ENCODE measurements around the gene AGAP1.
"Not testable (repeated sequence)": the region's sequence is repeated elsewhere in the genome, so short reads cannot be mapped to it uniquely, and the experiment has no call there.

GRCh38 chr2:236141616-236142015, 647.8 kb downstream of the AGAP1 start:
- not testable (repeated sequence) for TF ChIP-seq POLR2AphosphoS5, POLR2A (IDR thresholded peaks at IDR 0.05)

All from sigmoid colon (tissue), 4 donors.